Colonic mucosa (tissue), 4 donors: ENCODE data around the gene ATP1A3. TPM values are rescaled to one million over a fixed set of nuclear protein-coding genes. Genes with fewer than 3 reads are reported as not detected.

Experiments used
- DNase-seq: peaks from one replicate; pipeline ENCODE4 v3.0.0-alpha.2; 2020
- H3K27ac ChIP-seq: fragments of 200-600 bp; one replicate; pipeline ENCODE4 v1.8.0; 2021
- H3K27me3 ChIP-seq: fragments of 200-600 bp; one replicate; pipeline ENCODE4 v1.8.0; 2021
- H3K36me3 ChIP-seq: fragments of 200-600 bp; one replicate; pipeline ENCODE4 v1.8.0; 2021
- H3K4me1 ChIP-seq: fragments of 200-600 bp; one replicate; pipeline ENCODE4 v1.8.0; 2021; ENCODE audit warnings: mild to moderate bottlenecking
- H3K4me3 ChIP-seq: fragments of 200-600 bp; one replicate; pipeline ENCODE4 v1.8.0; 2021
- H3K9ac ChIP-seq, 2 donors: one replicate each; pipeline ENCODE4 v1.7.0; 2013; ENCODE audit warnings: control low read depth in 2 of 2, low read depth in 2 of 2, low read length in 2 of 2
- H3K9me3 ChIP-seq: fragments of 200-600 bp; one replicate; pipeline ENCODE4 v1.8.0; 2021
- intact Hi-C: fragments of 100-400 bp; cut with DNase I; formaldehyde crosslinking; loops from one replicate; pipeline ENCODE4 v1.14.1; 2022
- total RNA-seq, 2 donors: library from RNA; stranded (reverse); fragmentation: NEBNext Ultra II Directional in 1 of 2; extraction: Animal tissue kit (Norgen Biotek cat#: 25700) in 1 of 2; gene quantifications; one replicate each; pipeline ENCODE4 v1.2.1, GENCODE V29; 2021
- TF ChIP-seq, protein P1 (sequence below): fragments of 200-600 bp; IDR thresholded peaks from one replicate; pipeline ENCODE4 v1.8.0; 2022; ENCODE audit warnings: antibody characterized with exemption, mild to moderate bottlenecking
- donor health status: healthy.
- donor health status: DM: no; HTN: no; CAD: no.
- donor health status: DM: no; HTN: no; CAD: no.

The ATP1A3 gene
- total RNA-seq, 2 donors from 2014 or later, result 0.35 to 1.9 TPM

DNA sequence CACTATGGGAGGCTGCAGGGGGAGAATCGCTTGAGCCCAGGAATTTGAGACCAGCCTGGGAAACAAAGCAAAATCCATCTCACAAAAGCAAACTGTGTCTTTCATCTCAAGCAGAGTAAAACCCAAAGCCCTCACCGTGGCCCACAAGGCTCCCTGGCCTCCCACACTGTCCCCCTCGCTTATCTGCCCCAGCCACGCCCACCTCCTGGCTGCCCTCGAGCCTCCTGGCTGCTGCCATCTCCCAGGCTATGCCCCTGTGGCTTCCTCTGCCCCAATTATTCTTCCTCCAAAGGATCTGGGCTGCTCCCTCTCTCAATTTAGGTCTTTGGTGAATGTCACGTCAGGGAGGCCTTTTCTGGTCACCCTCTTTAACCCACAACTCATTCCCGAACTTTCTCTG lies 38.5 kb downstream of the ATP1A3 start:
- DNase-seq, result no peak
- Histone ChIP-seq H3K4me3 (no peak overlapping the region), H3K9ac (peak overlapping the region in 1 of 2 donors; percentile 95), H3K36me3 (no peaks in the 10 kb centered on the region), H3K27ac (no peak overlapping the region), H3K27me3 (no peaks in the 10 kb centered on the region), H3K9me3 (no peaks in the 10 kb centered on the region), H3K4me1 (peaks cover 4% of the 10 kb centered on the region)
- intact Hi-C loops, result no loop called here
- TF ChIP-seq, protein P1, sequence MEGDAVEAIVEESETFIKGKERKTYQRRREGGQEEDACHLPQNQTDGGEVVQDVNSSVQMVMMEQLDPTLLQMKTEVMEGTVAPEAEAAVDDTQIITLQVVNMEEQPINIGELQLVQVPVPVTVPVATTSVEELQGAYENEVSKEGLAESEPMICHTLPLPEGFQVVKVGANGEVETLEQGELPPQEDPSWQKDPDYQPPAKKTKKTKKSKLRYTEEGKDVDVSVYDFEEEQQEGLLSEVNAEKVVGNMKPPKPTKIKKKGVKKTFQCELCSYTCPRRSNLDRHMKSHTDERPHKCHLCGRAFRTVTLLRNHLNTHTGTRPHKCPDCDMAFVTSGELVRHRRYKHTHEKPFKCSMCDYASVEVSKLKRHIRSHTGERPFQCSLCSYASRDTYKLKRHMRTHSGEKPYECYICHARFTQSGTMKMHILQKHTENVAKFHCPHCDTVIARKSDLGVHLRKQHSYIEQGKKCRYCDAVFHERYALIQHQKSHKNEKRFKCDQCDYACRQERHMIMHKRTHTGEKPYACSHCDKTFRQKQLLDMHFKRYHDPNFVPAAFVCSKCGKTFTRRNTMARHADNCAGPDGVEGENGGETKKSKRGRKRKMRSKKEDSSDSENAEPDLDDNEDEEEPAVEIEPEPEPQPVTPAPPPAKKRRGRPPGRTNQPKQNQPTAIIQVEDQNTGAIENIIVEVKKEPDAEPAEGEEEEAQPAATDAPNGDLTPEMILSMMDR, result no peak

DNA sequence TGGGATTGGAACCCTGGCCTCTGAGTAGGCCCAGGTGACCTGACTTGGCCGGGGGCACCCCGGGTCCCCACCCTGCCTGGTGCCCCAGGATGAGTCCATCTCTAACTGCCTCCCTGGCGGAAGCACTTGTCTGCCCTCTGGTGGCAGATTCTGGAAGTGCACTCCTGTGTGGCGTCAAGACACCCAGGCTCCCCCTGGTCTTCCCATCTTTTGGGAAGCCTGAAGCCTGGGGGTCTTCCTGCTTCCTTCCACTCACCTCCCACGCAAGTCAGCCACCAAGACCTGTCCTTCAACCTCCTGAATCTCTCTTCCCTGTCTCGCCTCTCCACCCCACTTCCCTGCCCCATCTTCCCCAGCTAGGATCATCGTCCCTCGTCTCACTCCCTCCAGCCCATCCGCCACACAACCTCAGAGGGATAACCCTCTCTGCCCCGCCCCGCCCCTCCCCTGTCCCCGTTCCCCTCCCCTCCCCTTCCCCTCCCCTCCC lies 42.3 kb downstream of the ATP1A3 start:
- DNase-seq, result peak; percentile 91
- no peak overlapping the region for H3K27ac ChIP-seq
- no peaks in the 10 kb centered on the region for H3K27me3 ChIP-seq
- H3K4me3 ChIP-seq, result no peak overlapping the region
- TF ChIP-seq, protein P1, result peak; percentile 99
- intact Hi-C loops, result loop anchor here (5.0 kb wide), 1 partner anchor 79 kb away; no protein-coding TSS in a partner anchor
- H3K9ac ChIP-seq, result no peak overlapping the region
- no peaks in the 10 kb centered on the region for H3K4me1 ChIP-seq
- no peaks in the 10 kb centered on the region for H3K36me3 ChIP-seq
- H3K9me3 ChIP-seq, result no peaks in the 10 kb centered on the region

DNA sequence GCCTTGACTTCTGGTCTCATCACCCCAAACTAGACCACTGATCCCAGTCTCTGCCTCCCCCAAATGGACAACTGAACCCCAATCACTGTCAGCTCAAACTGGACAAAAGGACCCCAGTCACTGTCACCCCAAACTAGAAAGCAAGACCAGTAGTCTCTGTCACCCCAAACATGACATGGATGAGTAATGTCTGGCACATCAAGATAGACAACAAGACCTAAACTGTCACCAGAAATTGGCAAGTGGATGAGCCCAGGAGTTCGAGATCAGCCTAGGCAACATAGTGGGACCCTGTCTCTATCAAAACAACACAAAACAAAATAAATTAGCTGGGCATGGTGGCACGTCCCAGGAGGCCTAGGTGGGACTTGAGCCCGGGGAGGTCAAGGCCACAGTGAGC lies 46.9 kb downstream of the ATP1A3 start:
- H3K9me3 ChIP-seq, result no peaks in the 10 kb centered on the region
- H3K27me3 ChIP-seq, result no peaks in the 10 kb centered on the region
- H3K4me3 ChIP-seq, result no peak overlapping the region
- no peak for DNase-seq
- no peak overlapping the region for H3K27ac ChIP-seq
- H3K9ac ChIP-seq, result no peak overlapping the region
- intact Hi-C loops, result no loop called here
- H3K4me1 ChIP-seq, result no peaks in the 10 kb centered on the region
- TF ChIP-seq, protein P1, result no peak
- no peaks in the 10 kb centered on the region for H3K36me3 ChIP-seq

DNA sequence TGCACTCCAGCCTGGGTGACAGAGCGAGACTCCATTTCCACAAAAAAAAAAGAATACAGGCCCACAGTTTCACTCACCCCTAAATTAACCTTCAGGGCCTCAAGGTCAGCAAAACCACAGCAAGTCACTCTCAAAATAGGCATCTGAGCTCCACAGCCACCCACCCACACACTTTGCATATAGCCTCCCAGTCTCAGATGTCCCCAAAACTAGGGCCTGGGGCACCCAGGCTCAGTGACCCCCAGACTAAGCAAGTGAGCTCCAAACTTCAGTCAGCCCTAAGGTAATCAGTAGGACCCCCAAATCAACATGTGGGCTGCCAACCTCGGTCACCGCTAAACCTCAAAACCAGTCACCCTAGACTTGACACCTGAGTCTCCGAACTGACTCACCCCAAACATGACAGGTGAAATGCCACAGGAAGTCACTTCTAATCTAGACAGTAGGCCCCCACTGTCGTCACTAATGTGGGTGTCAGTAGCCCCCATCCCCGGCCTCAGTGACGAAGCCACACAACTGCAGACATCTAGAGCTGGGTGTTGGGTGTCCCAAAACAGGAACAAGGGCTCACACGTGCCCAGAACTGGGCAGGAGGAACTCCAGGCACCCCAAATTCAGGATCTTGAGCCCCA lies 48.8 kb downstream of the ATP1A3 start:
- Histone ChIP-seq H3K9ac (no peak overlapping the region), H3K4me1 (no peaks in the 10 kb centered on the region), H3K9me3 (no peaks in the 10 kb centered on the region), H3K27ac (no peak overlapping the region), H3K36me3 (no peaks in the 10 kb centered on the region), H3K4me3 (no peak overlapping the region), H3K27me3 (peaks cover 4% of the 10 kb centered on the region)
- DNase-seq, result peak; percentile 39
- TF ChIP-seq, protein P1, result no peak
- intact Hi-C loops, result no loop called here

DNA sequence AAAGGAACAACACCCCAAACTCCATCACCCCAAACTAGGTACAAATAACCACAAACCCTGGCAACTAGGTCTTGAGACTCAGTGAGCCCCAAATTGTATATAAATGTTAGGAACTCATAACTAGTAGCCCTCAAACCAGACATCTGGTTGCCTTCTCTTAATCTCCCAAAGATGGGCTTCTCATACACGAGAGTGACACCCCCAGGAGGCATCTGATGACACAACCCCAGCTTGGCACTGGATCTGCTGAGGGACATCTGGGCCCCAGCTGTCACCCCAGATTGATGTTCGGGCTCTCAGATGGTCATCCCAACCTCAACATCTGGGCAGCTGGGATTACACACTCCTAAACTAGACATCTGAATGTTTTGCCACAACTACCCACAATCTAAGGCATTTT lies 49.7 kb downstream of the ATP1A3 start:
- Histone ChIP-seq H3K9me3 (no peaks in the 10 kb centered on the region), H3K4me1 (no peaks in the 10 kb centered on the region), H3K27ac (no peak overlapping the region), H3K4me3 (no peak overlapping the region), H3K27me3 (peaks cover 4% of the 10 kb centered on the region), H3K36me3 (no peaks in the 10 kb centered on the region), H3K9ac (no peak overlapping the region)
- intact Hi-C loops, result no loop called here
- TF ChIP-seq, protein P1, result no peak
- DNase-seq, result no peak
